HG03457 (cell line): ENCODE results near the gene MT1F.
"Not testable (repeated sequence)": the region's sequence is repeated elsewhere in the genome, so short reads cannot be mapped to it uniquely, and the experiment has no call there.

Source experiments
- ATAC-seq: cut with Tn5 transposase; IDR thresholded peaks from one replicate; pipeline ENCODE4 v1.9.1; 2021; ENCODE audit warnings: moderate number of reproducible peaks; ENCODE audit not compliant: unreplicated experiment

The MT1F gene

GRCh38 chr16:56670620-56670934 is 12.8 kb downstream of the MT1F start:
- no peak for ATAC-seq

DNA sequence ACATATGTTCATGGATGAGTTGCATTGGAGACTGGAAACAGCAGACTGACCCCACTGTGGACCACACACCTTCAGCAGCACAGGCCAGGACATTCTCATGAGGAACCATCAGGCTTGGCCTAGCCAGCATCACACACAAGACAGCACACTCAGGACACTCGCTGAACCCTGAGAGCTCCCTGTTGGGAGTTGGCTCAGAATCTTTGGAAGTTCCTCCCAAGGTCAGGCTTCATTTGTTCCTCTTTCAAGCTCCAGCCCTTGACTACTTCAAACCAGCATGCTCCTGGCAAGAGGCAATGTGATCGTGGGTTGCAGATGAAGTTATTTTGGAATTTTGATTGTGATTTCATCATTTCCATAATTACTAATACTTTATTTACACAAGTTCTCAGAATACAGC is 13.9 kb downstream of the MT1F start:
- ATAC-seq, result not testable (repeated sequence)

DNA sequence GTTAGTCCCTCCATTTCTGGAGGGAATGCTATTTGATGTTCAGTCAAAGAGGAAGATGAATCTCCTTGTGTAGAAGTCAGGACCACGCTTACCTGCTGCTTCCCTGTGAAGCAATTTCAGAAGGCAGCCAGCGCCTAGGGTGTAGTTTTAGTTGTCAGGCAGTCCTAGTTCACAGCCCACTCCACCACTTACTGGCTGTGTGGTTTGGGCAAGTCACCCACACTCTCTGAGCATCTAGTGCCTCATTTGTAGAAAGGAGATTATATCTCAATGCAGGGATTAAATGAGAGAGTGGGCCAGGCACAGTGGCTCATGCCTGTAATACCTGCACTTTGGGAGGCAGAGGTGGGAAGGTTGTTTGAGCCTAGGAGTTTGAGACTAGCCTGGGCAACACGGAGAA is 14.4 kb downstream of the MT1F start:
- not testable (repeated sequence) for ATAC-seq

- no peak for ATAC-seq
Observed at GRCh38 chr16:56672761-56673536, 15.2 kb downstream of the MT1F start.

GRCh38 chr16:56673921-56674320 is 16.2 kb downstream of the MT1F start:
- ATAC-seq, result no peak

DNA sequence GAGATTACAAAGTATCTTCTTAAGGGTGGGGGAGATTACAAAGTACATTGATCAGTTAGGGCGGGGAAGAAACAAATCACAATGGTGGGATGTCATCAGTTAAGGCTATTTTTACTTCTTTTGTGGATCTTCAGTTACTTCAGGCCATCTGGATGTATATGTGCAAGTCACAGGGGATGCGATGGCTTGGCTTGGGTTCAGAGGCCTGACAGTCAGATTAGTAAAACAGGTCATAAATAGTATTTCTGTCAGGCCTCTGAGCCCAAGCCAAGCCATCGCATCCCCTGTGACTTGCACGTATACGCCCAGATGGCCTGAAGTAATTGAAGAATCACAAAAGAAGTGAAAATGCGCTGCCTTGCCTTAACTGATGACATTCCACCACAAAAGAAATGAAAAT is 16.8 kb downstream of the MT1F start:
- ATAC-seq, result not testable (repeated sequence)

DNA sequence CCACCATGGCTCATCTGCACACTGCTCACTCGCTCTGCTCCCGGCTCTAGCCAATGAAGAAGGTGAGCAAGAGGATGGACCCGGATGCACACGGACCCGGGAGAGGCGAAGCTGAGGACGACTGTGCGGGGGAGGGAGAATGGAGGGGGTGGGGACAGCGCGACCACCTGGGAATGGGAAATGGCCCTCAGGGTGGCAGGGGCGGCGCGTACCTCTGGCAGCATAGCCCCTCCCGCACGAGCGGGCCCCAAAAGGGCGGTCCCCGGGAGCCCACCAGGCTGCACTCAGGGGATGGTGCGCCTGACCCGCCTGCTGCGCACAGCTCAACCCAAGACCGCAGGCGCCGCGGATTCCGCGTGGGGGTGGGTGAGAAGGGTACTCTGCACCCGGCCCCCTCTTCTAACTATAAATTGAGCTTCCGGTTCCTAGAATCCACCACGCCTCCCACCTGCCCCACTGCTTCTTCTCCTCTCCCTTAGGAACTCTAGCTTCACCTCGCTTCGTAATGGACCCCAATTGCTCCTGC is 18.0 kb downstream of the MT1F start:
- ATAC-seq, result no peak

DNA sequence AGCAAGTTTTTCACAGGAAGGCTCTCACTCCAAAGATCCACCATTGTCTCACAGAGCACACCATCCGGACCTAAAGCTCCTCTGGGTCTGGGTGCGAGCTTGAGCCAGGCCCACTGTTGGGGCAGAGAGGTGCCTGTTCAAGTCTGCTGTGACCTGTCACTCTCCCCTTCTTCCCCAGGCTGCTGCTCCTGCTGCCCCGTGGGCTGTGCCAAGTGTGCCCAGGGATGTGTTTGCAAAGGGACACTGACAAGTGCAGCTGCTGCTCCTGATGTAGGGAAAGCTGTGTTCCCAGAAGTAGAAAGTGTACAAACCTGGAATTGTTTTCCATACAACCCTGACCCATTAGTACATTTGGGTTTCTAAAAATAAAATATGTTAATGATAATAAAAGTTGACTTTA is 19.7 kb downstream of the MT1F start:
- no peak for ATAC-seq

DNA sequence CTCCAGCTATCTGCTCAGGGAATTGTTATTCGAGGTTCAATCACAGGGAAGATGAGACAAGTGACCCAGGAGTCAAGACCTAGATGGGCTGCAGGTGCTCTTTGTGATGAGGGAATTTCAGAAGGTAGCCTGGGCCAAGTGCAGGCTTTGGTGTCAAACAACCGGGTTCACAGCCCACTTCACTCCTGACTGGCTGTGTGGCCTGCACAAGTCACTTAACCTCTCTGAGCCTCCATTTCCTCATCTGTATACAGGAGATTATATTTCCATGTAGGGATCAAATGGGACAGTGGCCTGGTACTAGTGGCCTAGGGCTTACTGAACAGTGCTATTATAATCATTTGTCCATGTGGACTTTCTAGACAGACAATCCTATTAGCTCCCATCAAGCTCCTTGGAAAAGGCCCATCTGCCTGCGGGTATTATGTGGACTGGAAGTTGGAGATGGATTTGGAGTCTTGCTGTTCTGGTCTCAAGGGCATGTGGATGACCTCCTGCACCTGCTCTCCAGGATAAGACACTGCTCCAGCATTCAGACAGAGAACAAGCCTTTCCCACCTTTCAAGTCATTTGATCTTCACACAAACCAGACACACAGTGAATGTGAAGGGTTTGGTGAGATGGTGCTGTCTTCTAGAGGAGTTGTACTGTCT is 21.4 kb downstream of the MT1F start:
- no peak for ATAC-seq

DNA sequence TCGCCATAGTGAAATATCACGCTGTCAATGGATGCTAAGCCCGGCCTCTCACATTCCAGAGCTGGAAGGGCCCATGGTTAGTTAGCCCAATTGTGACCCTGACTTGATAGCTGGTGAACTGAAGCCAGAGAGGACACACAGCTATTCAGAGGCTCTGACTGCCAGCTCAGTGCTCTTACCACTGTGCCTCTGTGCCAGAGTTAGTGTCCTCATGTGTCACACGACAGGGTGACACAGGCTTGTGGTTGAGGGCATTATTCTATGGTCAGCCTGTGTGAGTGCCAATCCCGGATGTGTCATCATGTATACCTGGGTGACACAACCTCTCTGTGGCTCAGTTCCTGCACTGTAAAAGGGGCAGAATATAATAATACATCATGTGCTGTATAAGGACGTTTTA is 22.1 kb downstream of the MT1F start:
- no peak for ATAC-seq

DNA sequence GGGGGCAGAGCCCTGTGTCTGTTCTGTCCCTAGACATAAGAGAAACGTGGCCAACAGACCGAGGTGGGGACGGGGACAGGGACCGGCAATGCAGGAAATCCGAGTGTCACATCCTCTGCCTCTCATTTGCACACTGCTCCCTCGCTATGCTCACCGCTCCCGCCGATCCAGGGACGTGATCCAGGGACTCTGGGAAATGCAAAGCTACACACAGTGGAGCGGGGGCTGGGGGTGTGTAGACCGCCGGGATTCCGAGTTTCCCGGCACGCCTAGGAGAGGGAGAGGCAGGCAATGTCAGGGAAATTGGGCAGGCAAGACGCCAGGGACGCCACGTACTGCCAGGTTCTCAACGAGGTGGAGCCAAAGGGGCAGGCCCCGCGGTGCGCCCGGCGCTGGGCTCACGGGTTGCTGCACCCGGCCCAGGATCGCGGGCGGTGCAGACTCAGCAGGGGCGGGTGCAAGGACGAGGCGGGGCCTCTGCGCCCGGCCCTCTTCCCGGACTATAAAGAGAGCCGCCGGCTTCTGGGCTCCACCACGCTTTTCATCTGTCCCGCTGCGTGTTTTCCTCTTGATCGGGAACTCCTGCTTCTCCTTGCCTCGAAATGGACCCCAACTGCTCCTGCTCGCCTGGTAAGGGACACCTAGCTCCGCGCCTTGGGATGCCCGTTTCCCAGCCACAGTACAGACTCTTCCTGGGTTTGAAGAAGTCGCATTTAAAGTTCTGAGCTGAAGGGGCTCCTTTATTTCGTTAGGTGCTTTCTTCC is 24.4 kb downstream of the MT1F start, which contains the start of gene MT1X:
Gene MT1X (plus strand): TSS at position 532 of the 764 bp plus-strand sequence. CDS start 71 bp downstream, at position 603.
- ATAC-seq, result peak; percentile 79

- ATAC-seq, result no peak
Observed at GRCh38 chr16:56682703-56683397, 25.1 kb downstream of the MT1F start.

DNA sequence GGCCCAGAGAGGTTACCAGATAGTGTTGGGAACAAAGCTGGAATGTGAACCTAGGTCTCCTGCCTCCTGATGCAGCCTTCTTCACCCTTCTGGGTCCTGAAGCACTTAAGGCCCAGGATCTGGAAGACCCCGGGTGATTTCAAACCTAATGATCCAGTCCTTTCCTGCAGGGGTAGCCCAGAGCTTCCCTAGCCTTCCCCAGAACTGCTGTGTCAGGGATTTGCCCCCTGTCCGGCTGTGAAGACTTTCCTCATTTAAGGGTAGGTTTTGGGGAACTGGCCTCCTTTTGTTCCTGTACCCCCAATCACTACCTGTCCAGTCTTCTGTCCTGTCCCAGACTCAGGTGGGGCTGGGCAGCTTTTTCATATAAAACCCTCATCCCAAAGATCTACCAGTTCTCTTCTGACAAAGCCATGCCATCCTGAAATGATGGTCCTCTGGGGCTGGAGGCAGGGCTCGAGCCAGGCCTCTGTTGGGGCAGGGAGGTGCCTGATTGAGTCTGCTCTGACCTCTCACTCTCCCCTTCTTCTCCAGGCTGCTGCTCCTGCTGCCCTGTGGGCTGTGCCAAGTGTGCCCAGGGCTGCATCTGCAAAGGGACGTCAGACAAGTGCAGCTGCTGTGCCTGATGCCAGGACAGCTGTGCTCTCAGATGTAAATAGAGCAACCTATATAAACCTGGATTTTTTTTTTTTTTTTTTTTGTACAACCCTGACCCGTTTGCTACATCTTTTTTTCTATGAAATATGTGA is 25.8 kb downstream of the MT1F start:
- no peak for ATAC-seq

GRCh38 chr16:56684256-56684925 is 26.6 kb downstream of the MT1F start:
- no peak for ATAC-seq

DNA sequence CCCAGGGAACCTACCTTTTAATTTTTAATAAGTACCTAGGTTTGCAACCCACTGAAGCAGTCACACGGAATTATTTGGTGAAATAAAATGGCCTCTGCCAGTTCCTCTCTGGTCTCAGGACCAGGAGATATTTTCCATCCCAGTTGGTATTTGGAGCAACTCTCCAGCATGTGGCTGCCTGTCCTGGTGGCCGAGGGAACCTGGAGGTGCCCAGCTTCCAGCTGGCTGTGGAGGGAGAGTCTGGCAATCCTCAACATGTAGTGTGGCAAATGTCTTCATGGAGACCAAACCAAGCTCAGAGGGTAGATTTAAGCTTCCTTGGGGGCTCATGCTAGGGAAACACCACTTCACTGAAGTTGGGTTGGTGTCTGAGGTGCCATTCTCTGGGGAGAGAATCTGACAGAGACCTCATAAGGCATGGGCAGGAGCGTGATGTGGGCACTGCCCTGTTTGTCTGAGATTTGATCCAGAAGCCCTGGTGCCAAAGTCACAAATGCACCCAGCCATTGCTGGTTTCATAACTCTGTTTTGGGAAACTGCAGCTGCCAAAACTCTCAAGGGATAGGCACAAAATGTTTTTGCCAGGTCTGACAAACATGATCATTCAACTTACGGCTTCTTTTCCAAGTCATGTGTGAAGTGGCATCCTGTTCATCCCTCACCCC is 27.3 kb downstream of the MT1F start:
- no peak for ATAC-seq

GRCh38 chr16:56686758-56687157 is 29.0 kb downstream of the MT1F start:
- ATAC-seq, result no peak

DNA sequence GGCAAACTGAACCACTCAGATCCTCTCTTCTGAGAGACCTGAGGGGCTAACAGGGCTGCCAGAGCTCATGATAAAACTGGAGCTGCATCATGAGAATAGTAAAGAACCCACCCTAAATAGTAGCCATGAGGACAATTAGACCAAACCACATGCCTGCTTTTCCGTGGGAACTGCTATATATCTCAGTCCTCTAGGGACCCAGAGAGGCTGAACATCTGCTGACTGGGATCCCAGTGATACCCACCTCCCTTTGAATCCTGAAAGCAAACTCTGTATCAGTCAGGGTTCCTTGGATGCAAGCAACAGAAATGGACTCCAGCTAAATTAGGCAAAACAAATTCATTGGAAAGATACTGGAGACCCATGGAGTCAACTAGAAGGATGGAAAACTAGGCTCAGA is 31.0 kb downstream of the MT1F start:
- ATAC-seq, result no peak

DNA sequence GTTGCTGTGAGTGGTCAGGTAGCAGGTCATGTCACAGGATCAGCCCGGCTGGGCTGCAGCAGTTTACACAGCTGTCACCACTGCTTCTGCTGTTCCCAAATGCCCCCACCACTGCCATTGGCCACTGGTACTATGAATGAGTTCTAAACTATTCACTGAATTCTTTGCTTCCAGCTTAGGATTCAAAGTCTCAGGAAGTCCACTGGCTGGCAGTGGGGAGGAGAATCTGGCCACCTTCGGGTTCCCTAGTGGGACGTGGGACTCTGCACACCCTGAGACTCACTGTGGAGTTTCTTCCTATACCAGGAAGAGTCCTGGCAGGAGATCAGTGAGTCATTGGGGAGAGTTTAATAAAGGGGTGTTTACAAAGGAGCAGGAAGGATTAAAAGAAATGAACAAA is 31.4 kb downstream of the MT1F start:
- ATAC-seq, result no peak

DNA sequence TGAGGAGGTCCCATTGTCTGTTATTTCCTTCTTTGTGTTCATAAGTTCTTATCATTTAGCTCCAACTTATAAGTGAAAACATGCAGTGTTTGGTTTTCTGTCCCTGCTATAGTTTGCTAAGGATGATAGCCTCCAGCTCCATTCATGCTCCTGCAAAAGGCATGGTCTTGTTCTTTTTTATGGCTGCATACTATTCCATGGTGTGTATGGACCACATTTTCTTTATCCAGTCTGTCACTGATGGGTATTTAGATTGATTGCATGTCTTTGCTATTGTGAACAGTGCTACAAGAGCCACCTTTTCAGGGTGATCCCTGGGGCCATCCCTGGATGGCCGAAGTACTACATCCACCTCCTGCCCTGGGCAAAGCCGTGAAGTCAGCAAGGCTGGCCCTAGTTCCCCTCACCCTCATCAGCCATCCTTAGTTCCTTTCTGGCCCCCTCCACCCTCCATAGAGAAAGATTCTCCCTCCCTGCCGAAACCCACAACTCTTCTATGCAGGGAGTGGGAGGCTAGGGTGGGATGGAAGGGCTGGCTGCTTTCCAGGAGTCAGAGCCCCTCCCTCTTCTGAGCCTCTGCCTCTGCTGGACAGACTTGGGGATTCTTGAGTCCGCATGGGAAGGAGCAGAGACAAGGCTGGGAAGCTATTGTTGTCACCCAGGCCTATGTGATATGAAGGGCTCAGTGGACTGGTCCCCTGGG is 32.8 kb downstream of the MT1F start:
- no peak for ATAC-seq
